HG03575 (cell line): ENCODE results near the gene ST13.
"Not testable (repeated sequence)": the region's sequence is repeated elsewhere in the genome, so short reads cannot be mapped to it uniquely, and the experiment has no call there.

Experiments used
- ATAC-seq: cut with Tn5 transposase; IDR thresholded peaks from one replicate; pipeline ENCODE4 v1.9.1; 2021; ENCODE audit not compliant: unreplicated experiment, insufficient number of reproducible peaks, low FRiP score; ENCODE audit errors: extremely low read depth

Gene ST13

DNA sequence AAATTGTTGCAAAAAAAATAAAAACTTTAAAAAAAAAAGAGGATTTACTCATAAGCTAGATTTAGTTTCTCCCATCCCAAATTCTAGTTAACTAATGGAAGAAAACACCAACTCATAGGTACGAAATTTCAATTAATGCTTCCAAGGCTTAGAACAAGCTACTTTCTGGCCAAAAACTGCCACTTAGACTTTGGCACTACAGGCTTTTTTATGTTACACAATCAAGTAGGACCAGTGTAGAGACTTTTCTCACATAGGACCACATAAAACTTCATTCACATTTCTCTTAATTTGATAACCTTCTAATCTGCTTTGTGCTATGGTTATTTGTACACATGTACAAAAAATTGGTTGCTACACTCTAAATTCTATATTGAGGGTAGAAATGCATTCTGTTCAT lies 3.1 kb downstream of the ST13 start:
- no peak for ATAC-seq

DNA sequence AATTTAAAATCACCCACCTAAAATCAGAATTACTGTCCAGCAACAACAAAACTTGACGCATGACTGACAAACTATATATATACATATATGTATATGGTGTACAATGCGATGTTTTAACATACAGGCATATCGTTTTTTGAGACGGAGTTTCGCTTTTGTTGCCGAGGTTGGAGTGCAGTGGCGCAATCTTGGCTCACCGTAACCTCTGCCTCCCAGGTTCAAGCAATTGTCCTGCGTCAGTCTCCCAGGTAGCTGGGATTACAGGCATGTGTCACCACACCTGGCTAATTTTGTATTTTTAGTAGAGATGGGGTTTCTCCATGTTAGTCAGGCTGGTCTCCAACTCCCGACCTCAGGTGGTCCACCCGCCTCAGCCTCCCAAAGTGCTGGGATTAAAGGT lies 10.6 kb downstream of the ST13 start:
- ATAC-seq: not testable (repeated sequence)

DNA sequence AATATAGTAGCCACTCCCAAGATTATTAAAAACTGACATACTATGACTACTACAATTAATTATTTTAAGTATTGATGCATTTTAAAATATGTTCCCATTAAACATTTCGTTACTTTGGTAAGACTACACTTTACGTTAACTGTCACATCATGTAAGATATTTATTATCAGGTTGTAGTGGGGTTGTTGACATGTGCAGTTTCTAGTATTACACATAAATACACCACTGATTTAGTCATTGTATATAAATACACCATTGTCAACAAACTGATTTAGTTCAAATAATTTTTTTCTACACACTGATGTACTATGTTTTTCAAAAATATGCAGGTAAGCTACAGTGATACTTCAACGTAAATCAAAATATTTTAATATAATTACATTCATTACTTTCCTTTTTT lies 11.5 kb downstream of the ST13 start:
- no peak for ATAC-seq

DNA sequence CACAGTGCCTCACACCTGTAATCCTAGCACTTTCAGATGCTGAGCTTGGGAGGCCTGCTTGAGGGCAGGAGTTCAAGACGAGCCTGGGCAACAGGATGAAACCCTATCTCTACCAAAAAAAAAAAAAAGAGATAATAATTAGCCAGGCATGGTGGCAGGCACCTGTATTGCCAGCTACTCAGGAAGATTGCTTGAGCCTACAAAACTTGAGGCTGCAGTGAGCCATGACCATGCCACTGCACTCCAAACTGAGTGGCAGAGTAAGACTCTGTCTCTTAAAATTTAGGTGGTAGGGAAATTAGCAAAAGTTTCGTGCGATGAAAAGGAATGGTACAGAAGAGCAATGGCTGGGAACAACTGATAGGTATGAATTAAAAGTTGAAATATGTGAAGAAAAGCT lies 18.0 kb downstream of the ST13 start:
- ATAC-seq: no peak

DNA sequence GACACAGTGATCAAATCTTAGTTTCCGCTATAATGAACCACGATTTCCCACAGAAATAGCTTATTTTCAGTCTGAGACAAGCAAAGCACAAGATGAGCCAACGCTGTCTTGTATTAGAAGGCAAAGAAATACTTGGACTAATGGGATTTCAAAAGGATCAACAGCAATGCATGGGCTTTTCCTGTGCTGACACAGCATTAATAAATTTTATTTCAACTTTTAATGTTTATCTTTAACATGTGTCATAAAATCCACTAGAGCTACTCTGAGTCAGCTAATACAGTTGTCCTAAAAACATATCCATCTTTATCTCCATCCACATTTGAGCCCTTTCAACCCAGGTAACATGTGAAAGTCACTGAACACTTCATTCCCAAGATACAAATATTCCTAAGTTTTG lies 21.8 kb downstream of the ST13 start:
- no peak for ATAC-seq

DNA sequence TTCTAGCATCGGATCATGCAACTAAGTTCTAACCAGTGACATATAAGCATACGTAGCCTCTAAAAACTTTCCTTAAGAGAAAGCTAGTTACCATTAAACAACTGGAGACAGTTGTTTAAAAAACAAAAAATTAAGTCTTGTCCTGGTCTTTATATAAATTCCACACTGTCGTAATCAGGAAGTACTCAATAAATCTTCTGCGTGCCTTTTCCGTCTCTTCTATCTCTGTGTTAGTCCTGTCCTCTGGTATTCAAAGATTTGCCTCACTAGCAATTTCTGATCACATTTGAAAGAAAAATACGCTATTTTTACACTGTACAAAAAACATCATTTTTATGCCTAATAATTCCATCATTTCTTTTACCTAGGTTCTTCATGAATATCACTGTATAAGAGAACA lies 27.3 kb downstream of the ST13 start:
- no peak for ATAC-seq

DNA sequence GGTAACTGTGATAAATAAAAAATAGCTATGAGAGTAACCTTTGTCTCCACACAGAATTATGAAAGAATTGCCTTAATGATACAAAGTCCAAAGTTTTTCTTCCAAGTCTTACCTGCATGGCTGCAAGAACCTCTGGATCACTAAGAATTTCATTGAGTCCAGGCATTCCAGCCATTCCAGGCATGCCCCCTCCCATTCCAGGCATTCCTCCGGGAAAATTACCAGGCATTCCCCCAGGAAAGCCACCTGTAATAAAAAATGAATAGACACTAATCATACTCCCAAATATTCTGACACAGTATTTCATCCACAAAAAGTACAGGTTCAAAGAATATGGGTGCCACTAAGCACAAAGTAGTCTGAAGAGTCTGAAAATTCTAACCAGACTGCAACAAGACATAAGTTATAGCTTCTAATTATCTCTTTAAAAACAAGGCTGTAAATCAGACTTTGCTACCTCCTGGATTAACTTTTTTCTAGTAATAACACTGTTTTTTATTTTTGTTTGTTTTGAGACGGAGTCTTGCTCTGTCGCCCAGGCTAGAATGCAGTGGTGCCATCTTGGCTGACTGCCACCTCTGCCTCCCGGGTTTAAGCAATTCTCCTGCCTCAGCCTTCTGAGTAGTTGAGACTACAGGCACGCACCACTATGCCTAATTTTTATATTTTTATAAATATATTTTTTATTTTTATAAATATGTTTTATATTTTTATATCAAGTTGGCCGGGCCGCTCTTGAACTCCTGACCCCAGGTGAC lies 29.3 kb downstream of the ST13 start:
- ATAC-seq: no peak

DNA sequence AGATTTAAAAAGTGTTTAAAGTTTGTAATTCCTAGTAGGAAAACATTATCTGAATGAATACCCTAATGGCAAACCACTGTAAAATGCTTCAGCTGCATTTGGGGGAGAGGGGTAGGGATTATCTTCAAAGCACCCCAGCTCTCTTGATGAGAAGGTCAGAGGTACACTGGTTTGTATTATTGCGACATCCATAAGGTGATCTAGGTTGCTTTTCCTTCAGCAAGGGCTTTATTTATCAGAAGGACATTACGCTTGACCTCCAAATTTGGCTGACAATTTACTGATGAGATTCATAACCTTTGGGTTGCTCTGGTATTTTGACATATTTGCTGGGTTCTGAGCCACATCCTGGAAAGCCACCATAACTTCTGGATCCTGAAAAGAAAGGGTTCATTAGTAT lies 30.1 kb downstream of the ST13 start:
- not testable (repeated sequence) for ATAC-seq

DNA sequence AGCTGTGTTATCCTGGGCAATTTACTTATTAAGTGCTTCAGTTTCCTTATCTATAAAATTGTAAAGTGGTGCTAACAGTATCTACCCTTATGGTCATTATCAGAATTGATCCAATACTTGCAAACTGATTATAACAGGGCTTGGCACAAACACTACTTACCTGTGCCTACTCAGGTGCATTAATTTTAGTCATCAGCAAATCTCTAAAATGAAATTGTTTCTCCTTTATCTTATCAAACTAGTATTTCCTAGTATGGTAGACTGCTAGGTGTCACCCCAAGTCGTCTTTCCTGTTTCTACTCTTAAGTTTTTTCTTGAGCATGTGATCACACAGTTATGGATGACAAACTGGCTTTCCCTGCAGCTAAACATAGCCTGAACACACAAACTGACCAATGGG lies 33.0 kb downstream of the ST13 start:
- ATAC-seq: no peak

DNA sequence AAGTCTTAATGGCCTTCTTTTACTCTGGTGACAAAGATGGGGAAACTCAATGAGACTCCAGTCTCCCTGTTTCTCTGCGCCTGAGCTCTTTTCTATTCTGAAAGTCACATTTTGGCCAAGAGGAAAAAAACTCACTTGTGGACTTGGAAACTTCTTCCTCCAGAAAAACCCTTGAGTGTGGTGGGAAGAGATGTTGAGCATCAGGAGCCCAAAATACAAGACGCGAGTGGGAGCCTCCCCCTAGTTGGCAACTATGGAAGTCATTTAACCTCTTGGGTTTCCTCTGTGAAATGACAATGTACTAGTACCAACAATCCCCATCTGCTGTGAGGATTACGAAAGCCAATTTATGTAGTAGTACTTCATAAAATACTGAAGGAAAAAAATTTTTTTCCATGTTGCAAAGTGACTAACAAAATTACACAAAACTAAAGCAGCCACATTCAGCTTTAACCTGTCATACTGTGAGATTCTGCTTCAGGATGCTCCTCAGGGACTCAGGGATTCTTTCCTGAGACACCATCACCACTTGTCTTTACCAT lies 36.8 kb downstream of the ST13 start:
- no peak for ATAC-seq

DNA sequence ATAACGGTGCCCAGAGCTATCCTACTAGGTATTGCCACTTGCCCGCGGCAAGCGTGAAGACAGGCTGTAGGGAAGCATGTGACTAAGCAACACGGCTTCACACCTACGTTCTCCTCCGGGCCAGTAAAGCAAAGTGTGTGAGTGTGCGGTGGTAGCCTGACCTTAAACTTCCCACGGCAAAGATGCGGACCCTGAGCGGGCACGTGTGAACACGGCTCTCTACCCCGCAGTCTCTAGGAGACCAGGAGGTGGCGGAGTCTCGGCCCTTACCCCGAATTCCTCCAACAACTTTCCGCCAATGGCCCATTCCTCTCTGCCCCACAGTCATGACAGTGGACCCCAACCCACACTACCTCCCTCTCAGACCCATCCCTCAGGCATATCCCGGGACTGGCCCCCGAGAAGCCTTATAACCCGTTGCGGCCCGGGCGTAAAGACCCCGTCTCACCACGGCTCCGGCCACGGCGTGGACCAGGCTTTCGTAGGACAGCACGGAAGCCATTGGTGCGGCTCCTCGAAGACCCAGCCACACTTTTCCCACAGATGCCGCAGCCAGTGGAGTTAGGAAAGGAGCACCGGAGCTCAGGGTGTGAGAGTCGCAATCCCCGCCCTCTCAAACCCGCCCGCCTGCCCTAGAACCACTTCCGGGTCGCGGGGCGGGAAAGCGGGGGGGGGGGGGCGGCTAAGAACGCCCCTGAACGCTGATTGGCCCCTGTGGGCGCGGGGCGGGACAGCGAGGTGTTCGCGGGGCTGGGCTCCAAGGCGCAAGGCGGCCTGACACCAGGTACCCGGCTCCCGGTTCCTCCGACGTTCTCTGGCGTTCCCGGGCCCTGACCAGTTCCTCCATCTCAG lies 37.5 kb downstream of the ST13 start, which contains the start of gene SLC25A17:
TSS of gene SLC25A17 (minus strand) at position 600 of the 852 bp plus-strand sequence. CDS start at position 502, 98 bp downstream.
- ATAC-seq: no peak

DNA sequence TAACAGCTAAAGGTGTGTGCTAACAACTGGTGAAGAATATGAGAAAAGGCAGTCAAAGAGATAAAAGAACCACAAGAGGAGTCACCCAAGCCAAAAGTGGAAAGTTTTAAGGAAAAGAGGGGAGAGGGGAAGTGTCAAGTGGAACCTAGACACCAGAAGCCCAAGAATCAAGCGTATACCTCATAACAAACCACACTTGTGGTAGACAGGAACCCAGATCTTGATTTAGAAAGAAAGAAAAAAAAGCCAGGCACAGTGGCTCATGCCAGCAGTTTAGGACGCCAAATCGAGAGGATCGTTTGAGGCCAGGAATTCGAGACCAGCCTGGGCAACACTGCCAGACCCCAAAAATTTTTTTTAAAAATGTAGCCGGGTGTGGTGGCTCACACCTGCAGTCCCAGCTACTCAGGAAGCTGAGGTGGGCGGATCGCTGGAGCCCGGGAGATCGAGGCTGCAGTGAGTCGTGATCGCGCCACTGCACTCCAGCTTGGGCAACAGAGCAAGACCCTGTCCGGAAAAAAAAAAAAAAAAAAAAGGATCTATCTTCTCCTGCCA lies 38.2 kb downstream of the ST13 start:
- no peak for ATAC-seq

DNA sequence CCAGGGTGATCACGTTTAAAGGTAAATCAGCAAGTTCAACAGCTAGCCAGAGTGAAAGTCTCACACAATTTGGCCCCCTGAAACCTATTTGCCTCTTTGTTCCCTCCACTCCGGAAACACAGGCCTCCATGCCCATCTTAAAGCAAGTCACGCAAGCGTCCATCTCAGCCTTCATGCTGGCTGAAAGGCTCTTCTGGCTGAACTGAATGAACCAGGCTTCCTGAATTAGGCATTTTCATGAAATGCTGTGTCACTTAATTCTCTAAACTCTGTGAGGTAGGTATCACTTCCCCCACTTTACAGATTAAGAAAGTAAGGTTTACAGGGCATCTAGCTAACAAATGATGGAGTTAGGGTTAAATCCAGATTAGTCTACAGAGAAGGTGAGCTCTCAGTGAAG lies 38.7 kb downstream of the ST13 start:
- no peak for ATAC-seq

DNA sequence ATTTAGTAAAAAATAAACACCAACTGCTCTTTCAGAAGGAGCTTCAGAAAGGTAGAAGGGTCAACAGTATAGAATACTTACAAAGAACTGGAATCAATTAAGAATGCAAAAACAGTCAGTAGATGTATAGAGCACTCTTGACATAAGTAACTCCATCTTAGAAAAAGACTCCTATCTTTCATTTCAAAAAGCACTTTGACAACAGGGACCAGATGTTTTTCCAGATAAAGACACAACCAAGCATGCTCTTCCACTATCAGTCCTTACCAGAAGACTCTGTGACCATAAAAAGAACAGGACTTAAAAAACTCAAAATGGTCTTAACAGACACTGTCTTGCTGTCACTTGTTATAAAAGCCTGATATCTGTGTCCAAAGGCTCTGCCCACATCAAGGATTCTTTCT lies 42.5 kb downstream of the ST13 start:
- no peak for ATAC-seq

DNA sequence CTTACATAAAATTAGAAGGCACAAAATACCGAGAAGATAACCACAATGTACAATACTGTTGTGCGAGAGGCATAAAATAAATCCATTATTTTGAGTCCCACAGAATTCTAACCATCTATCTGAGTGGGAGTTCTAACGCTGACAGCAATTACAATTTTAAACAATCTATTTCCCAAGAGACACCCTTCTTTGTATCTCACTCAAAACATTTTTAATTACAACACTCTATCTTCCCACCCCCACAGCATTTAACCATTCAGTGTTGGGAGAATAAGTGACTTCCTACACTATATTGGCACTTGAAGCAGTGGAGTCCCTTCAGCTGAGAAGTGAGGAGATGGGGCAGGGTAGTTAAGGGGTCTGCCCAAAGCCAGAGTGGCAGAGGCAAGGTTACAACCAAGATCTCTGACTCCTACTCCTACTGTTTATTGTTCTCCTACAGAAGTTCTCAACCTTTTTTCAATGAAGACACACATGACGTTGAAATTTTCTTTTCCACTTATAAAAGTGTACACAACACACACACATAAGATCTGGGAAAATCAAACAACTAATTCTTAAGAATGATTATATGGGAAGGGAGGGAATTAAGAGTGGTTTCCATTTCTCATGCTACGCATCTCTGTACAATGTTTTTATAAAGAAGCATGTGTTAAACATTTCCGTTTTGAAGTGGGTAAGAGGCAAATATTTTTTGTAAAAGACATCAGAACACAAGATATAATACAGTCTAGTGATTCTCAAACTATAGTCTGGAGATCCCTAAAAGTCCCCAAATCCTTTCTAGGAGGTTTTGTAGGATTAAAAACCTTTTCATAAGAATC lies 48.2 kb downstream of the ST13 start:
- ATAC-seq: no peak

DNA sequence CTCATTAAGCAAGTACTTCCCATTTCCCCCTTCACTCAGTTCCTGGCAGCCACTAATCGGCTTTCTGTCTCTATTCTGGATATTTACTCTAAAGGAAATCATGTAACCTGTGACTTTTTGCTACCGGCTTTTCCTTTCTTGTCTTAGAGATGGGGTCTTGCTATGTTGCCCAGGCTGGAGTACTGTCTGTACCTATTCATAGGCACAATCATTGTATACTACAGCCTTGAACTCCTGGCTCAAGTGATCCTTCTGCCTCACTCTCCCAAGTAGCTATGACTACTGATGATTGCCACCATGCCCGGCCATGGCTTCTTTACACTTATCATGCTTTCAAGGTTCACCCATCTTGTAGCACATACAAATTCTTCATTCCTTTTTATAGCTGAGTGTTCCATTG lies 49.7 kb downstream of the ST13 start:
- no peak for ATAC-seq

DNA sequence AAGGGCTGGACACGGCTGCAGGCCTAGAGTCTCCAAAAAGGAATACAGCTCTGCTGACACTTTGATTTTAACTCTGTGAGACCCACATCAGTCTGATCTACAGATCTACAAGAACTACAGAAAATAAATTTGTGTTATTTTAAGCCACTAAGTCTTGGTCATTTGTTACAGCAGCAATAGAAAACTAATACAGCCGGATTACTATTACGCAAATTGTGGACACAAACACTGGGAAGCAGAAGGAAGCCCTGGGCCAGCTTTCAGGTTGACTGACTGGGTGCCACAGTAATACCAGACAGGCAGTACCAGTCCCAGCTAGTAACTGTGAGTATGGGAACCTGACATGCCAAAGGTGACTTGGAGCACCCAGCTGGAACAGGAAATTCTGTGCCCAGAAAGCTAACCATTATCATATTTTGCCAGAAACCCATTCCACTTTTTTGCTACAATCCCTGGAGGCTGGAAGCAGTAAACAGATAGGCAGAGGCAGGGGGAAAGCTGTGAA lies 50.7 kb downstream of the ST13 start:
- no peak for ATAC-seq

DNA sequence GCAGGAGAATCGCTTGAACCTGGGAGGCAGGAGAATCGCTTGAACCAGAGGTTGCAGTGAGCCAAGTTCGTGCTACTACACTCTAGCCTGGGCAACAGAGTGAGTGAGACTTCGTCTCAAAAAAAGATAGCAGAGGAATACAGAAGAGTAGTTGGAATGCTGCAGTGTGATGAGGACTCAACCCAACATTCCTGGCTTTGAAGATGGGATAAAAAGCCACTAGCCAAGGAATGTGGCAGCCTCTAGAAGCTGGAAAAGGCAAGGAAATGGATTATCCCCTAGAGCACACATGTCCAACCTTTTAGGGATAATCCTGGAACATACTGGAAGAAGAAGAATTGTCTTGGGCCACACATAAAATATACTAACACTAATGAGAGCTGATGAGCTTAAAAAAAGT lies 51.2 kb downstream of the ST13 start:
- no peak for ATAC-seq

DNA sequence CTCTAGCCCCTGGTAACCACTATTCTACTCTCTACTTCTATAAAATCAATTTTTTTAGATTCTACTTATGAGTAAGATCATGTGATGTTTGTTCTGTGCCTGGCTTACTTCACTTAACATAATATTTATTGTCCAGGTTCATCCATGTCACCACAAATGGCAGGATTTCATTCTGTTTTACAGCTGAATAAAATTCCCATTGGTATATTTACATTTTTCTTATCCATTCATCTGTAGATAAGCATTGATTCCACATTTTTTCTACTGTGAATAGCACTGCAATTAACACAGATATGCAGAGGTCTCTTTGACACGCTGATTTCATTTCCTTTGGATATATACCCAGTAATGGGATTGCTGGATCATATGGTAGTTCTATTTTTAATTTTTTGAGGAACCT lies 53.1 kb downstream of the ST13 start:
- no peak for ATAC-seq
